SK-N-SH (cell line): Measurements from ENCODE around the gene SRD5A1.

Source experiments
- TF ChIP-seq, protein P1 (sequence below): IDR thresholded peaks from 2 replicates; pipeline ENCODE4 v1.4.0; 2012; ENCODE audit warnings: low read depth
- TF ChIP-seq, protein P2 (sequence below): fragments of 200-600 bp; sonication (generic); IDR thresholded peaks from 2 replicates; pipeline ENCODE4 v1.6.1; 2017; ENCODE audit warnings: antibody characterized with exemption, mild to moderate bottlenecking, moderate library complexity

DNA sequence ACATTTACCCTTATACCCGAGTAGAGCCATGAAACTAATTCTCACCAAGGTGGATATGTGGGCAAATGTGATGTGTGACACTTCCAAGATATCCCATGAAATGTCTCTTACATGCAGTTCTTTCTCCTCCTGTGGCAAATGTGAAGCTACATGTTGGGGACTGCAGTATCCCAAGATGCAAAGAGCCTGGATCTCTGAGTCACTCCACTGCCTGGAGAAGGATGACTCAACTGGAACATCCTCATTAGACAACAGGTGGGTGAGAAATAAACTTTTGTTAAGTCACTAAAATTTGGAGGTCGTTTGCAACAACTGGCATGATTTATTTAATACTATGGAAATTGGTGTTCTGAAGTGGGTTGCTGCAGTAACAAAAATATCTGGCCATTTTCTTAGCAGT, 43.5 kb downstream of the SRD5A1 start:
- TF ChIP-seq, protein P1, sequence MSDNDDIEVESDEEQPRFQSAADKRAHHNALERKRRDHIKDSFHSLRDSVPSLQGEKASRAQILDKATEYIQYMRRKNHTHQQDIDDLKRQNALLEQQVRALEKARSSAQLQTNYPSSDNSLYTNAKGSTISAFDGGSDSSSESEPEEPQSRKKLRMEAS = no peak
- TF ChIP-seq, protein P2, sequence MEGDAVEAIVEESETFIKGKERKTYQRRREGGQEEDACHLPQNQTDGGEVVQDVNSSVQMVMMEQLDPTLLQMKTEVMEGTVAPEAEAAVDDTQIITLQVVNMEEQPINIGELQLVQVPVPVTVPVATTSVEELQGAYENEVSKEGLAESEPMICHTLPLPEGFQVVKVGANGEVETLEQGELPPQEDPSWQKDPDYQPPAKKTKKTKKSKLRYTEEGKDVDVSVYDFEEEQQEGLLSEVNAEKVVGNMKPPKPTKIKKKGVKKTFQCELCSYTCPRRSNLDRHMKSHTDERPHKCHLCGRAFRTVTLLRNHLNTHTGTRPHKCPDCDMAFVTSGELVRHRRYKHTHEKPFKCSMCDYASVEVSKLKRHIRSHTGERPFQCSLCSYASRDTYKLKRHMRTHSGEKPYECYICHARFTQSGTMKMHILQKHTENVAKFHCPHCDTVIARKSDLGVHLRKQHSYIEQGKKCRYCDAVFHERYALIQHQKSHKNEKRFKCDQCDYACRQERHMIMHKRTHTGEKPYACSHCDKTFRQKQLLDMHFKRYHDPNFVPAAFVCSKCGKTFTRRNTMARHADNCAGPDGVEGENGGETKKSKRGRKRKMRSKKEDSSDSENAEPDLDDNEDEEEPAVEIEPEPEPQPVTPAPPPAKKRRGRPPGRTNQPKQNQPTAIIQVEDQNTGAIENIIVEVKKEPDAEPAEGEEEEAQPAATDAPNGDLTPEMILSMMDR = no peak
